A549 (cell line): ENCODE data around the gene PLEKHA5.

Experiments
- CEBPB ChIP-seq, 2 experiments: fragments of >200 bp in 1 of 2; sonication (Bioruptor Twin) in 1 of 2; formaldehyde crosslinking in 1 of 2; IDR thresholded peaks; 2 replicates each; pipeline ENCODE4 v1.6.1; 2012 to 2016
- CHD2 ChIP-seq: fragments of 150-350 bp; IDR thresholded peaks from 2 replicates; pipeline ENCODE4 v1.6.1; 2014; ENCODE audit warnings: low read length; ENCODE audit not compliant: partially characterized antibody
- CTCF ChIP-seq: fragments of >200 bp; sonication (Bioruptor Twin); formaldehyde crosslinking; IDR thresholded peaks from 3 replicates; pipeline ENCODE4 v1.5.1; 2016
- JUN ChIP-seq, 2 experiments: fragments of >200 bp; sonication (Bioruptor Twin); formaldehyde crosslinking; IDR thresholded peaks; 2 replicates in 1 of 2; 3 replicates in 1 of 2; pipeline ENCODE4 v1.6.1; 2016 to 2017
- PHF8 ChIP-seq: fragments of 200-600 bp; sonication (generic); IDR thresholded peaks from 2 replicates; pipeline ENCODE4 v1.6.1; 2016; ENCODE audit warnings: low read depth, mild to moderate bottlenecking, antibody characterized with exemption, moderate library complexity, borderline replicate concordance
- RCOR1 ChIP-seq: fragments of 150-350 bp; IDR thresholded peaks from 2 replicates; pipeline ENCODE4 v1.6.1; 2014; ENCODE audit warnings: antibody characterized with exemption, low read length, low read depth
- REST ChIP-seq: fragments of 200-600 bp; sonication (generic); IDR thresholded peaks from 2 replicates; pipeline ENCODE4 v1.6.1; 2016; ENCODE audit warnings: antibody characterized with exemption, mild to moderate bottlenecking, moderate library complexity
- RFX5 ChIP-seq: fragments of 450-650 bp; IDR thresholded peaks from 2 replicates; pipeline ENCODE4 v1.7.1; 2014; ENCODE audit warnings: antibody characterized with exemption, mild to moderate bottlenecking, moderate library complexity
- SMC3 ChIP-seq: fragments of >200 bp; sonication (Bioruptor Twin); formaldehyde crosslinking; IDR thresholded peaks from 3 replicates; pipeline ENCODE4 v1.6.1; 2018; ENCODE audit warnings: inconsistent platforms

GRCh38 chr12:19419086-19419485, 289.6 kb downstream of the PLEKHA5 start:
- TF ChIP-seq PHF8 (no peak), RCOR1 (no peak), CTCF (no peak), RFX5 (no peak), JUN (IDR thresholded peaks at IDR 0.05) (no peak), SMC3 (no peak), REST (no peak), CEBPB (IDR thresholded peaks at IDR 0.05) (no peak), CHD2 (no peak)
